Chondrocyte (in vitro differentiated cells): Measurements from ENCODE around the gene SH3TC2. TPM values are rescaled to one million over a fixed set of nuclear protein-coding genes. Genes with fewer than 3 reads are reported as not detected.

Source experiments
- DNase-seq: peaks from one replicate; pipeline ENCODE4 v3.0.0; 2021; ENCODE audit warnings: mixed read lengths, low spot score
- H3K27ac Mint-ChIP-seq: one replicate; pipeline ENCODE4 v1.8.0; 2021; ENCODE audit warnings: mild to moderate bottlenecking, moderate library complexity, mixed read lengths; ENCODE audit not compliant: unreplicated experiment
- H3K27me3 Mint-ChIP-seq: 2 replicates; pipeline ENCODE4 v1.8.0; 2021; ENCODE audit warnings: low read depth, mixed read lengths
- H3K36me3 Mint-ChIP-seq: 2 replicates; pipeline ENCODE4 v1.8.0; 2021; ENCODE audit warnings: low read depth, mixed read lengths
- H3K4me1 Mint-ChIP-seq: 2 replicates; pipeline ENCODE4 v1.8.0; 2021; ENCODE audit warnings: low read depth, mild to moderate bottlenecking, mixed read lengths
- H3K4me3 Mint-ChIP-seq: one replicate; pipeline ENCODE4 v1.8.0; 2021; ENCODE audit warnings: mild to moderate bottlenecking, moderate library complexity, mixed read lengths; ENCODE audit not compliant: unreplicated experiment
- H3K9me3 Mint-ChIP-seq: 2 replicates; pipeline ENCODE4 v1.8.0; 2021; ENCODE audit warnings: low read depth, mixed read lengths
- CTCF ChIP-seq: fragments of 200-600 bp; sonication (generic); IDR thresholded peaks from 2 replicates; pipeline ENCODE4 v1.5.0; 2021; ENCODE audit warnings: antibody characterized with exemption, mild to moderate bottlenecking, moderate library complexity
- total RNA-seq: library from RNA; stranded (reverse); gene quantifications from 3 replicates; pipeline ENCODE4 v1.2.1, GENCODE V29; 2021

The SH3TC2 gene
- total RNA-seq, 1 donor from 2014 or later: 0.80 TPM

- no peak for TF ChIP-seq CTCF
- Mint-ChIP-seq H3K4me1 (no peaks in the 10 kb centered on the region), H3K36me3 (peaks cover 6% of the 10 kb centered on the region), H3K27me3 (no peaks in the 10 kb centered on the region), H3K27ac (no peak overlapping the region), H3K4me3 (no peak overlapping the region), H3K9me3 (peaks cover 8% of the 10 kb centered on the region)
- DNase-seq: no peak
Measured at GRCh38 chr5:149072376-149072775, 9.5 kb upstream of the SH3TC2 start.

DNA sequence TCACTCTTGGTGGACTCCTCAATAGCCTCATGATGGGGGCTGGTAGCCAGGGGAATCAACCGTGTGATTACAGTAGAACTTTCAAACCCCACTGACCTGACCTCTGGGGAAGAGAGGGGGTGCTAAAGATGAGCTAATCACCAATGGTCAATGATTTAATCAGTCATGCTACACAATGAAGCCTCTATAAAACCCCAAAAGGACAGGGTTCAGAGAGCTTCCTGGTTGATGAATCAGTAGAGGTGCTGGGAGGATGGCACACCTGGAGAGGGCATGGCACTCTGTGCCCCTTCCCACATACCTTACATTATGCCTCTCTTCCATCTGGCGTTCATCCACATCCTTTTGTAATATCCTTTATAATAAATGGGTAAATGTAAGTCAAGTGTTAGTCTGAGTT lies 8.9 kb upstream of the SH3TC2 start:
- no peaks in the 10 kb centered on the region for H3K4me1 Mint-ChIP-seq
- no peaks in the 10 kb centered on the region for H3K27me3 Mint-ChIP-seq
- H3K4me3 Mint-ChIP-seq: no peak overlapping the region
- peaks cover 5% of the 10 kb centered on the region for H3K36me3 Mint-ChIP-seq
- peaks cover 8% of the 10 kb centered on the region for H3K9me3 Mint-ChIP-seq
- no peak overlapping the region for H3K27ac Mint-ChIP-seq
- TF ChIP-seq CTCF: no peak
- DNase-seq: no peak

DNA sequence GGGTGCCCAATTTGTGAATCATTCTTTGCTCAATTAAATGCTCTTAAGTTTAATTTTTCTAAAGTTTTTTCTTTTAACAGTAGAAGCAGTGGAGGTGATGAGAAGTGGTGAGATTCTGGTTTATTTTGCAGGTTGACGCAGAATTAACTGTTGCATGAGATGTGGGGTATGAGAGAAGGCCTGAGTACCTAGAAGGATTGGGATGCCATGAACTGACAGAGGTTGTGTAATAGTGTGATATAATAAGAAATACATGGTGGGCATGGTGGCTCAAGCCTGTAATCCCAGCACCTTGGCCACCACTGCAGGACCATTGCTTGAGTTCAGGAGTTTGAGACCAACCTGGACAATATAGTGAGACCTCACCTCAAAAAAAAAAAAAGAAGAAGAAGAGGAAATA lies 8.4 kb upstream of the SH3TC2 start:
- Mint-ChIP-seq H3K4me1 (no peaks in the 10 kb centered on the region), H3K9me3 (peaks cover 6% of the 10 kb centered on the region), H3K27ac (no peak overlapping the region), H3K4me3 (no peak overlapping the region), H3K27me3 (no peaks in the 10 kb centered on the region), H3K36me3 (peaks cover 5% of the 10 kb centered on the region)
- DNase-seq: no peak
- TF ChIP-seq CTCF: no peak

- no peak for TF ChIP-seq CTCF
- no peak for DNase-seq
- Mint-ChIP-seq H3K4me3 (no peak overlapping the region), H3K9me3 (no peaks in the 10 kb centered on the region), H3K27ac (no peak overlapping the region), H3K27me3 (no peaks in the 10 kb centered on the region), H3K36me3 (no peaks in the 10 kb centered on the region), H3K4me1 (no peaks in the 10 kb centered on the region)
Measured at GRCh38 chr5:149069711-149070110, 6.8 kb upstream of the SH3TC2 start.

DNA sequence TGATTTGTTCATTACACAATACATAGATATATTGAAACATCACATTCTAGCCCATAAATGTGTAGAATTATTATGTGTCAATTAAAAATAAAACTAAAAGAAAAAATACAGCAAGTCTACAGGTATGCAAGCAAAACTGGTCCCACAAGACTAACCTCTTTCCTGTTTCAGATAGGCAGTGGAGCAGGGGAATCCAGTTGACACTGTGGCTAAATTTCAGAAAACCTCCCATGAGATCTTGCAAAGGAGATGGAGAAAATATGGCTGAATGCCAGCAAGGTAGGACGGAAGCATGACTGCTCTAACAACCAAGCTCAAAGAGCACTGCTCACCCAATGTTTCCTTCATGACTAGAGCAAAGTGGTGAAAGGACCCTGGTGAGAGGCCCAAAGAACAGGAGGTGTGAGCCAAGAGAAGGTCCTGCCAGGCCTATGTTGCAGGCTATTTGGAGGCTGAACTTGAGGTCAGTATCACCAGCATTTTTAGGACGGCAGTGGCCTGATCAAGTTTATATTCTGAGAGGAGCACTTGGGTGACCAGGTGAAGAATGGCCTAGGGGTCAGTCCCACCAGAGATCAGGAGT lies 1.1 kb upstream of the SH3TC2 start:
- TF ChIP-seq CTCF: no peak
- no peak for DNase-seq
- H3K9me3 Mint-ChIP-seq: no peaks in the 10 kb centered on the region
- H3K27ac Mint-ChIP-seq: no peak overlapping the region
- H3K4me1 Mint-ChIP-seq: peaks cover 17% of the 10 kb centered on the region
- no peaks in the 10 kb centered on the region for H3K36me3 Mint-ChIP-seq
- H3K27me3 Mint-ChIP-seq: no peaks in the 10 kb centered on the region
- no peak overlapping the region for H3K4me3 Mint-ChIP-seq
